H1 (cell line): ENCODE measurements around the gene PI16. TPM values are rescaled to one million over a fixed set of nuclear protein-coding genes. Genes with fewer than 3 reads are reported as not detected.

Experiments
- CTCF ChIA-PET: fragments of 300-600 bp; sonication (Branson Sonifier 250); formaldehyde crosslinking; loops from one replicate; lab custom pipeline; 2021; ENCODE audit not compliant: partially characterized antibody; lab: Charles Lee
- POLR2A ChIA-PET: fragments of 300-600 bp; sonication (Branson Sonifier 250); formaldehyde crosslinking; loops from one replicate; lab custom pipeline; 2021; ENCODE audit warnings: inconsistent platforms; ENCODE audit not compliant: partially characterized antibody; lab: Charles Lee
- DNase-seq, 2 experiments: peaks; one replicate each; pipeline versions ENCODE4 v3.0.0 to v3.0.0-alpha.2; 2010 to 2022; ENCODE audit warnings: low spot score in 2 of 2, low read depth in 1 of 2, mixed read lengths in 1 of 2
- FAIRE-seq: peaks from 2 replicates; lab custom pipeline; 2011; peaks lifted over from hg19 to GRCh38; lab: Jason Lieb, UNC
- H2AFZ ChIP-seq: 2 replicates; pipeline ENCODE4 v1.8.1; 2012; ENCODE audit warnings: low read length, inconsistent platforms
- H2AK5ac ChIP-seq: 2 replicates; pipeline ENCODE4 v1.6.1; 2013; ENCODE audit warnings: low read depth, low read length
- H2BK120ac ChIP-seq: replicated peaks from 2 replicates; pipeline ENCODE3; 2013; ENCODE audit warnings: low read depth, low read length, inconsistent platforms
- H2BK12ac ChIP-seq: 2 replicates; pipeline ENCODE4 v1.6.1; 2013; ENCODE audit warnings: low read depth, low read length
- H2BK15ac ChIP-seq: 2 replicates; pipeline ENCODE4 v1.6.1; 2013; ENCODE audit warnings: low read length
- H2BK20ac ChIP-seq: 2 replicates; pipeline ENCODE4 v1.6.1; 2013; ENCODE audit warnings: low read length
- H2BK5ac ChIP-seq: 2 replicates; pipeline ENCODE4 v1.6.1; 2013; ENCODE audit warnings: low read depth, low read length
- H3K14ac ChIP-seq: 2 replicates; pipeline ENCODE4 v1.6.1; 2013; ENCODE audit warnings: inconsistent platforms; ENCODE audit not compliant: insufficient read length
- H3K18ac ChIP-seq: 2 replicates; pipeline ENCODE4 v1.6.1; 2013; ENCODE audit warnings: low read length; ENCODE audit errors: extremely low read depth
- H3K23ac ChIP-seq: 2 replicates; pipeline ENCODE4 v1.6.1; 2013; ENCODE audit warnings: inconsistent platforms; ENCODE audit not compliant: insufficient read length
- H3K23me2 ChIP-seq: 2 replicates; pipeline ENCODE4 v1.6.1; 2013; ENCODE audit warnings: low read depth, low read length
- H3K27ac ChIP-seq: 2 replicates; pipeline ENCODE4 v1.6.1; 2011; ENCODE audit warnings: low read depth, low read length, inconsistent platforms
- H3K27me3 ChIP-seq, 4 experiments: replicated peaks in 1 of 4; 1 replicate in 1 of 4; 2 replicates in 3 of 4; pipeline versions ENCODE4 v1.6.1 to v1.8.1; 2011 to 2013; ENCODE audit warnings: low read length in 3 of 4, mild to moderate bottlenecking in 3 of 4, inconsistent platforms in 2 of 4, mixed read lengths in 2 of 4, moderate library complexity in 1 of 4; ENCODE audit not compliant: control insufficient read depth in 3 of 4, insufficient read depth in 3 of 4; ENCODE audit errors: extremely low read depth in 1 of 4
- H3K36me3 ChIP-seq, 4 experiments: 2 replicates each; pipeline versions ENCODE4 v1.6.1 to v1.8.1; 2011 to 2013; ENCODE audit warnings: mild to moderate bottlenecking in 4 of 4, low read length in 3 of 4, moderate library complexity in 2 of 4, control low read depth in 1 of 4, inconsistent platforms in 1 of 4; ENCODE audit not compliant: insufficient read depth in 4 of 4, control insufficient read depth in 2 of 4
- H3K4ac ChIP-seq: replicated peaks from 2 replicates; pipeline ENCODE3; 2013; ENCODE audit warnings: low read length, low read depth, mixed read lengths, inconsistent platforms; ENCODE audit not compliant: insufficient read length
- H3K4me1 ChIP-seq, 4 experiments: replicated peaks in 1 of 4; 1 replicate in 1 of 4; 2 replicates in 3 of 4; pipeline versions ENCODE4 v1.6.1 to v1.8.1; 2011 to 2013; ENCODE audit warnings: low read length in 3 of 4, inconsistent platforms in 2 of 4, mixed read lengths in 1 of 4; ENCODE audit not compliant: insufficient read depth in 4 of 4, control insufficient read depth in 3 of 4
- H3K4me2 ChIP-seq, 2 experiments: 2 replicates each; pipeline versions ENCODE4 v1.6.1 to v1.8.1; 2011 to 2013; ENCODE audit warnings: low read depth in 2 of 2, low read length in 2 of 2, control low read depth in 1 of 2, inconsistent platforms in 1 of 2, mild to moderate bottlenecking in 1 of 2; ENCODE audit not compliant: insufficient read depth in 1 of 2
- H3K4me3 ChIP-seq, 4 experiments: fragments of 200-600, 300-600 bp in 1 of 4; sonication (generic), shearing (Covaris generic), sonication (Bioruptor Twin) in 1 of 4; 2 replicates each; pipeline versions ENCODE4 v1.5.1 to v1.8.1; 2011 to 2016; ENCODE audit warnings: low read length in 4 of 4, low read depth in 3 of 4, control low read depth in 2 of 4, inconsistent platforms in 2 of 4, mild to moderate bottlenecking in 2 of 4, mixed read lengths in 1 of 4, moderate library complexity in 1 of 4; ENCODE audit not compliant: insufficient read depth in 2 of 4; ENCODE audit errors: extremely low read depth in 1 of 4
- H3K56ac ChIP-seq: replicated peaks from 2 replicates; pipeline ENCODE3; 2013; ENCODE audit warnings: low read depth, mild to moderate bottlenecking, mixed read lengths, low read length, inconsistent platforms; ENCODE audit not compliant: insufficient read length
- H3K79me1 ChIP-seq: 2 replicates; pipeline ENCODE4 v1.6.1; 2013; ENCODE audit warnings: low read depth, low read length, control low read depth
- H3K79me2 ChIP-seq, 2 experiments: 2 replicates each; pipeline versions ENCODE4 v1.6.1 to v1.8.1; 2012 to 2013; ENCODE audit warnings: low read length in 2 of 2, mild to moderate bottlenecking in 2 of 2, inconsistent platforms in 1 of 2; ENCODE audit not compliant: insufficient read depth in 2 of 2, control insufficient read depth in 1 of 2
- H3K9ac ChIP-seq, 4 experiments: replicated peaks in 1 of 4; 1 replicate in 1 of 4; 2 replicates in 3 of 4; pipeline versions ENCODE4 v1.6.1 to v1.8.1; 2011 to 2013; ENCODE audit warnings: low read depth in 3 of 4, low read length in 3 of 4, control low read depth in 2 of 4, mild to moderate bottlenecking in 2 of 4, moderate library complexity in 2 of 4, inconsistent platforms in 1 of 4; ENCODE audit errors: extremely low read depth in 1 of 4
- H3K9me3 ChIP-seq, 2 experiments: 2 replicates each; pipeline versions ENCODE4 v1.6.1 to v1.8.1; 2012 to 2013; ENCODE audit warnings: mild to moderate bottlenecking in 2 of 2, moderate library complexity in 2 of 2, control low read depth in 1 of 2, inconsistent platforms in 1 of 2, low read depth in 1 of 2, low read length in 1 of 2, mixed read lengths in 1 of 2; ENCODE audit not compliant: insufficient read depth in 2 of 2
- H4K20me1 ChIP-seq, 2 experiments: replicated peaks in 1 of 2; 2 replicates each; pipeline versions ENCODE3 to v1.8.1; 2011 to 2013; ENCODE audit warnings: inconsistent platforms in 2 of 2, low read length in 2 of 2, mild to moderate bottlenecking in 1 of 2; ENCODE audit not compliant: insufficient read depth in 2 of 2, control insufficient read depth in 1 of 2
- H4K5ac ChIP-seq: 2 replicates; pipeline ENCODE4 v1.6.1; 2013; ENCODE audit warnings: low read length, low read depth, mixed read lengths, inconsistent platforms; ENCODE audit not compliant: insufficient read length
- H4K8ac ChIP-seq: 2 replicates; pipeline ENCODE4 v1.8.0; 2013; ENCODE audit warnings: mild to moderate bottlenecking, moderate library complexity, low read length, inconsistent platforms; ENCODE audit not compliant: insufficient read depth; ENCODE audit errors: extremely low read depth
- H4K91ac ChIP-seq: replicated peaks from 2 replicates; pipeline ENCODE3; 2013; ENCODE audit warnings: low read length, mixed read lengths, inconsistent platforms; ENCODE audit not compliant: insufficient read length
- HDAC6 ChIP-seq: IDR thresholded peaks from one replicate; pipeline ENCODE4 v1.7.1; 2012; ENCODE audit warnings: low read depth, mild to moderate bottlenecking, inconsistent platforms, low read length, moderate library complexity
- JUN ChIP-seq: IDR thresholded peaks from 2 replicates; pipeline ENCODE4 v1.6.1; 2011; ENCODE audit warnings: low read depth, mild to moderate bottlenecking, improper control_type of control experiment, low read length
- POLR2AphosphoS5 ChIP-seq: IDR thresholded peaks from 2 replicates; pipeline ENCODE4 v1.6.1; 2011; ENCODE audit warnings: low read depth, low read length
- SIX5 ChIP-seq: IDR thresholded peaks from 2 replicates; pipeline ENCODE4 v1.6.1; 2011; ENCODE audit warnings: mild to moderate bottlenecking, low read depth, low read length
- TBP ChIP-seq: IDR thresholded peaks from 2 replicates; pipeline ENCODE4 v1.6.1; 2011; ENCODE audit warnings: low read depth, low read length, improper control_type of control experiment
- TEAD4 ChIP-seq: IDR thresholded peaks from 2 replicates; pipeline ENCODE4 v1.6.1; 2012; ENCODE audit warnings: low read depth, low read length, inconsistent platforms, mixed read lengths
- ZNF274 ChIP-seq: IDR thresholded peaks from 2 replicates; pipeline ENCODE4 v1.7.0; 2012; ENCODE audit warnings: low read length, borderline replicate concordance; ENCODE audit errors: extremely low read depth
- WGBS, 2 experiments: shearing (Covaris generic) in 1 of 2; methylation state at CpG; one replicate each; pipeline versions ENCODE4 v1.1.6 to v1.1.7; 2013 to 2015; ENCODE audit warnings: low lambda C conversion rate in 2 of 2, mixed read lengths in 2 of 2, inconsistent platforms in 1 of 2, low coverage in 1 of 2, missing lambda C conversion rate in 1 of 2; ENCODE audit not compliant: insufficient replicate concordance in 2 of 2, insufficient coverage in 1 of 2, insufficient read length in 1 of 2; ENCODE audit errors: extremely low coverage in 1 of 2, missing lambda C conversion rate in 1 of 2; 5-methylcytosine and 5-hydroxymethylcytosine counted together
- polyA plus RNA-seq, 7 experiments: library from polyadenylated mRNA; depleted of rRNA in 3 of 7; stranded (reverse) in 5 of 7; unstranded in 2 of 7; fragments of >200 nt in 5 of 7; fragments of 200-250 nt in 2 of 7; gene quantifications; 1 replicate in 5 of 7; 2 replicates in 1 of 7; 4 replicates in 1 of 7; pipeline versions ENCODE4 v1.2.1 to v1.2.3, GENCODE V29; 2011 to 2013; ENCODE audit warnings: missing spikeins in 2 of 7, mixed read lengths in 2 of 7
- total RNA-seq: library from RNA; stranded (reverse); fragmentation: NEBNext Ultra II Directional; extraction: Animal tissue kit (Norgen Biotek cat#: 25700); gene quantifications from 2 replicates; pipeline ENCODE4 v1.2.1, GENCODE V29; 2021

The PI16 gene
- total and polyA plus RNA-seq, 2 of the 8 experiments (the other 6 are each of a cell fraction or from before 2014, with no cell fraction given), result 0.05 TPM; not detected in 1

GRCh38 chr6:36963451-36964290, 9.1 kb downstream of the PI16 start:
- TF ChIP-seq POLR2AphosphoS5 (no peak), TEAD4 (0 out of 2 replicates have a peak, but pooled peaks have one; percentile 8), HDAC6 (no peak), ZNF274 (no peak), SIX5 (no peak), TBP (no peak), JUN (no peak)
- Histone ChIP-seq H3K4me3 (no peak overlapping the region), H2AFZ (no peak overlapping the region; the same call in 1 of the 2 replicates), H3K4ac (no peak overlapping the region), H3K9ac (no peak overlapping the region; a peak in 3 of 7 replicates), H4K5ac (no peak overlapping the region), H3K14ac (no peak overlapping the region), H4K91ac (peak overlapping the region; percentile 78), H3K4me1 (peaks cover 0 to 8% (median 5%) of the 10 kb centered on the region in 4 experiments; a peak in 5 of 7 replicates), H3K27ac (no peak overlapping the region; the same call in 1 of the 2 replicates), H3K4me2 (0 out of 4 replicates have a peak overlapping the region, but pooled peaks of 1 of the 2 experiments have one; percentile 10), H2BK20ac (no peak overlapping the region), H2BK12ac (peak overlapping the region; percentile 30; the same call in 1 of the 2 replicates), H3K79me1 (no peaks in the 10 kb centered on the region), H3K79me2 (no peaks in the 10 kb centered on the region), H3K18ac (no peak overlapping the region), H4K8ac (peak overlapping the region; percentile 57), H2BK5ac (peak overlapping the region; percentile 44; the same call in 1 of the 2 replicates), H4K20me1 (peaks cover 0 to 4% of the 10 kb centered on the region in 2 experiments), H3K36me3 (peaks cover 0 to 15% (median 9%) of the 10 kb centered on the region in 4 experiments; a peak in 6 of 8 replicates), H2BK120ac (no peak overlapping the region), H2AK5ac (0 out of 2 replicates have a peak overlapping the region, but pooled peaks have one; percentile 19), H3K23me2 (no peaks in the 10 kb centered on the region), H3K23ac (no peak overlapping the region), H3K9me3 (no peaks in the 10 kb centered on the region), H3K56ac (no peak overlapping the region), H3K27me3 (no peaks in the 10 kb centered on the region), H2BK15ac (0 out of 2 replicates have a peak overlapping the region, but pooled peaks have one; percentile 36)
- POLR2A ChIA-PET, result interaction anchor here (0.8 to 2.3 kb wide), 2 partner anchors 22 to 50 kb away, joined by 4 to 8 read pairs; partner anchors contain the start of gene MTCH1
- CTCF ChIA-PET, result interaction anchor here (0.6 to 2.9 kb wide), 16 partner anchors 9 to 205 kb away, joined by 3 to 12 read pairs (median 4); partner anchors contain the start of gene PI16
- WGBS, 2 experiments, result 80% methylated on average over 11 of the region's 11 CpGs; no CpG with 5 or more reads in 1 of the 2 experiments
- DNase-seq (peak in 1 of 2 experiments; percentile 62), FAIRE-seq (no peak)
